Cardiac fibroblast (primary cell): ENCODE measurements around the gene SPDYA.

ENCODE experiments used
- DNase-seq, 2 donors: peaks; one replicate each; pipeline versions ENCODE4 v3.0.0 to v3.0.0-alpha.2; 2010; ENCODE audit warnings: low read depth in 2 of 2
- H3K4me3 ChIP-seq, 2 donors: replicated peaks in 1 of 2; 1 replicate in 1 of 2; 2 replicates in 1 of 2; pipeline ENCODE4 v1.5.1; 2011; ENCODE audit warnings: low read depth in 2 of 2, low read length in 2 of 2, mild to moderate bottlenecking in 2 of 2, moderate library complexity in 1 of 2
- CTCF ChIP-seq: IDR thresholded peaks from one replicate; pipeline ENCODE4 v1.5.1; 2011; ENCODE audit warnings: low read depth, mild to moderate bottlenecking, low read length, inconsistent platforms

SPDYA gene

DNA sequence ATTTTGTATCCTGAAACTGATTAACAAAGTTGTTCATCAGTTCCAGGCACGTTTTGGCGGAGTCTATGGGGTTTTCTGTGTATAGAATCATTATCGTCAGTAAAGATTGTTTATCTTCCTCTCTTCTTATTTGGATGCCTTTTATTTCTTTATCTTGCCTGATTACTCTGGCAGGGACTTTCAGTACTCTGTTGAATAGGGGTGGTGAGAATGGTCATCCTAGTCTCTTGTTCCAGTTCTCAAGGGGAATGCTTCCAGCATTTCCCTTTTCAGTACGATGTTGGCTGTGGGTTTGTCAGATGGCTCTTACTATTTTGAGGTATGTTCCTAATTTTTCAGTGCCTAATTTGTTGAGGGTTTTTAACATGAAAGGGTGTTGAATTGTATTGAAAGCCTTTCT is 14.0 kb upstream of the SPDYA start:
- no peak for DNase-seq
- H3K4me3 ChIP-seq = no peak overlapping the region
- TF ChIP-seq CTCF = no peak

DNA sequence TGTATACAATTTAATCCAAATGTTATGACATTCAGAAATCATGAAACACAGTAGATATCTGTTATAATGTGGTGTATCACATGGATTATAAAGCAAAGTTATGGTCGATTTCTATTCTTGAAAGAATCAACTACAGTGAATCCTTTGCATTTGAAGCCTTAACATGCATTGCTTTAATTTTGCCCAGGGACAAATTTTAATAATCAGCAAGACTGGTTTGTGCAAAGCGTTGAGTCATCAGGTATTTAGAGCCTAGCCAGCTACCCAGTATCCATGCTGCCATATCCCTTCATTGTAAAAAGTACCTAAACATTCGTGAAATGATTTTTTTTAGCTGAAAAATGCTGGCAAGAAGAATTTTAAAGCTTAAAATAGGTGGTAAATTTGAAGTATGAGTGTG is 8.9 kb upstream of the SPDYA start:
- peak; percentile 23 to 43 for DNase-seq
- no peak overlapping the region for H3K4me3 ChIP-seq
- TF ChIP-seq CTCF = no peak

DNA sequence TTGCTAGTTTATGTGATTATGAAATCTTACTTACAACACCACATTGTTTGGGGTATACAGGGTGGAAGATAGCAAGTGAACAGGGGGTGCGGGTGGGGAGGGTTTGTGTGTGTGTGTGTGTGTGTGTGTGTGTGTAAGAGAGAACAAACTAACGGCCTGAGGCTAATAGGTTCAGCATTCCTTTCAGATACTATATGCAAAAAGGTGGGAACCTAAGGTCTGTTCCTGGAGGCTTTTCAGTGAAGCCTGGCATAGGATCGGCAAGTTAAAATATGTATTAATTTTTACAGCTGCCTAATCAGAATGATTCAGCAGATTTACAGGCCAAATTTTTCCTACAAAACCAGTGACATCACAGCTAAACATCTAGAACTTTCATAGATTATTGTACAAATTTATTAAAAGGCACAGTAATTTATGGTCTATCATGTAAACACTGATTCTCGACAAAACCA is 7.6 kb upstream of the SPDYA start:
- H3K4me3 ChIP-seq = no peak overlapping the region
- no peak for TF ChIP-seq CTCF
- DNase-seq = peak; percentile 46 to 54

DNA sequence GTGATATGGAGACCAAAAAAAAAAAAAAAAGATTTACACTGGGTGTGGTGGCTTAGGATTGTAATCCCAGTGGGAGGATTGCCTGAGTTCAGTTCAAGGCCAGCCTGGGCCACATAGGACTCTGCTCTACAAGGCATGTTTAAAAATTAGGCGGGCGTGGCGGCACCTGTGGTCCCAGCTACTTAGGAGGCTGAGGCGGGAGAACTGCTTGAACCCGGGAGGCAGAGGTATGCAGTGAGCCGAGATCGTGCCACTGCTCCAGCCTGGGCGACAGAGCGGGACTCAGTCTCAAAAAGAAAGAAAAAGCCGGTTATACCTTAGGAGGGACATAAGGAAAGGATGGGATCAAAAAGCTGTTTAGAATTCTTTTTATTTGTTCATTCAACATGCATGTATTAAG is 707 bp upstream of the SPDYA start:
- H3K4me3 ChIP-seq = peak overlapping the region in 1 of 2 donors; percentile 56

DNA sequence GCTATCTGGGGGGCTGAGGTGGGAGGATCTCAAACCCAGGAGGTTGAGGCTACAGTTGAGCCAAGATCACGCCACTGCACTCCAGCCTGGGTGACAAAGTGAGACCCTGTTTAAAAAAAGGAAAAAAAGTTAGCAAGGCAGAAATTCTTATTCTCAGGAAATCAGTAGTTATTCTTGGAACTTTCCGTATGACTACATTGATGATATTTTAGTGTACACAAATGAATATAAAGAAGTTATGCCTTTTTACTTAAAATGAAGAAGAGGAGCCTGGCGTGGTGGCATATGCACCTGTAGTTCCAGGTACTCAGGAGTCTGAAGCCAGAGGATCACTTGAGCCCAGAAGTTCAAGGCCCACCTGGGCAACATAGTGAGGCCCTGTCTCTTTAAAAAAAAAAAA is 7.4 kb downstream of the SPDYA start:
- no peak for DNase-seq
- no peak for TF ChIP-seq CTCF
- H3K4me3 ChIP-seq = no peak overlapping the region

More for the DNA sequence above, 707 bp upstream of the SPDYA start:
- no peak for TF ChIP-seq CTCF
- DNase-seq = no peak

- peak; percentile 73 to 82 for DNase-seq
- TF ChIP-seq CTCF = peak; percentile 61
- H3K4me3 ChIP-seq = no peak overlapping the region
Measured at GRCh38 chr2:28821295-28821958, 10.8 kb downstream of the SPDYA start.

DNA sequence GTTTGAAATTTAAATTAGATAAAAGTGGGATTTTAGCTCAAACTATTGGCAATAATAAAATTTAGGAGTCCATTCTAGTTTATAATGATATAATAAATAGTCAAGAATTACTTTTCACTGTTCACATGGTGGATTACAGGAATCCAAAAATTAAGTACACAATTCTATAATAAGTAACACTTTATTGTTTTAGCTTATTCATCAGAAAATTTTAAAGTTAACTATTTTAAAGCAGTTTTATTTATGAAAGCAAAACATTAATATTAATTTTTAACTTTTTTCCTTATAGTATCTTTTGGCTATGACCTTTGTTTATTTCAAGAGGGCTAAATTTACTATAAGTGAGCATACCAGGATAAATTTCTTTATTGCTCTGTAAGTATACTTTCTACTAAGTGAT is 11.4 kb downstream of the SPDYA start:
- no peak for DNase-seq
- no peak for TF ChIP-seq CTCF
- H3K4me3 ChIP-seq = no peak overlapping the region
